Muscle of leg (tissue), 11 donors: Measurements from ENCODE around the gene EEF1A2. TPM values are rescaled to one million over a fixed set of nuclear protein-coding genes. Genes with fewer than 3 reads are reported as not detected.
"Not testable (repeated sequence)": the region's sequence is repeated elsewhere in the genome, so short reads cannot be mapped to it uniquely, and the experiment has no call there.

Experiments used
- DNase-seq: peaks from one replicate; pipeline ENCODE4 v3.0.0; 2013
- H3K27ac ChIP-seq: one replicate; pipeline ENCODE4 v1.5.1; 2013; ENCODE audit warnings: mild to moderate bottlenecking, low read length, control low read depth
- H3K27me3 ChIP-seq: one replicate; pipeline ENCODE4 v1.6.1; 2013; ENCODE audit warnings: low read length; ENCODE audit not compliant: control insufficient read depth, insufficient read depth
- H3K36me3 ChIP-seq: one replicate; pipeline ENCODE4 v1.6.1; 2013; ENCODE audit warnings: low read length; ENCODE audit not compliant: control insufficient read depth, insufficient read depth
- H3K4me1 ChIP-seq: one replicate; pipeline ENCODE4 v1.6.1; 2013; ENCODE audit warnings: low read length; ENCODE audit not compliant: control insufficient read depth, insufficient read depth
- H3K4me3 ChIP-seq: one replicate; pipeline ENCODE4 v1.5.1; 2013; ENCODE audit warnings: low read length, control low read depth
- H3K9me3 ChIP-seq: replicated peaks from 2 replicates; pipeline ENCODE4 v1.6.1; 2013; ENCODE audit warnings: low read depth, low read length; ENCODE audit not compliant: control insufficient read depth
- WGBS: methylation state at CpG from one replicate; pipeline ENCODE4 v1.1.5; 2013; ENCODE audit warnings: missing lambda C conversion rate; ENCODE audit not compliant: insufficient coverage; 5-methylcytosine and 5-hydroxymethylcytosine counted together
- polyA plus RNA-seq, 8 donors: library from polyadenylated mRNA; unstranded; fragments of 120-200 nt; gene quantifications; one replicate each; pipeline versions ENCODE4 v1.2.1 to v1.2.3, GENCODE V29; 2013; ENCODE audit warnings: inconsistent platforms in 1 of 8, low replicate concordance in 1 of 8; ENCODE audit not compliant: insufficient read length in 8 of 8, insufficient read depth in 1 of 8
- total RNA-seq: library from RNA; stranded (reverse); fragments of 120-200 nt; gene quantifications from one replicate; pipeline ENCODE4 v1.2.4, GENCODE V29; 2013

The EEF1A2 gene
- total and polyA plus RNA-seq, 9 donors, result 330 to 890 (median 707) TPM

DNA sequence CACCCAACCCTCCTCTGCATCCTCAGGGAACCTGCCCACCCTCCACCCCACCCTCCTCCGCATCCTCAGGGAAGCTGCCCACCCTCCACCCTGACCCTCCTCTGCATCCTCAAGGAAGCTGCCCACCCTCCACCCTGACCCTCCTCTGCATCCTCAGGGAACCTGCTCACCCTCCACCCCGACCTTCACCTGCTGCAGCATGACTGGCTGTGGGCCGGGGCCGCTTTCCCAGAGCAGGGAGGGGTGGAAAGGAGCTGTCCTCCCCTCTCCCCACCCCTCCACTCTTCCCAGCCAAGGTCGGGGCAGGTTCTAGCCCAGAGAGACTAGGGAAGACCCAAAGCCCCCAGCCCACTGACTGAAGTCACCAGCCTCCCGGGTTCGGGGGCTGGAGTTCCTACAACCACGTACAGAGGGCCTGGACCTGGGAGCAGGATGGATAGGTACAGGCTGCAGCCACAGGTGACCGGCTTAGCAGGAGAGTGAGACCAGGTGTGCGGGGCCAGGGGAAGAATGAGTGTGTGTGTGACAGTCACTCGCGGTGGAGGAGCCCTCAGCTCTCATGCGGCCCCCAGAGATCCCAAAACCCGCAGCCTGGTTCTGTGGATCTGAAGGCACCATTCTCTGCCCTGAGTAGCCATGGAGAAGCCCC lies 11.6 kb downstream of the EEF1A2 start:
- H3K4me1 ChIP-seq, result peaks cover 21% of the 10 kb centered on the region
- H3K36me3 ChIP-seq, result peaks cover under 1% of the 10 kb centered on the region
- DNase-seq, result no peak
- H3K27me3 ChIP-seq, result peaks cover 42% of the 10 kb centered on the region
- no peak overlapping the region for H3K27ac ChIP-seq
- 62% methylated on average over 7 of the region's 14 CpGs for WGBS
- no peak overlapping the region for H3K4me3 ChIP-seq
- H3K9me3 ChIP-seq, result no peaks in the 10 kb centered on the region

- Histone ChIP-seq H3K36me3 (no peaks in the 10 kb centered on the region), H3K27me3 (peaks cover 51% of the 10 kb centered on the region), H3K4me1 (peaks cover 26% of the 10 kb centered on the region), H3K27ac (no peak overlapping the region), H3K4me3 (no peak overlapping the region), H3K9me3 (no peaks in the 10 kb centered on the region)
- DNase-seq, result no peak
- 87% methylated on average over 15 of the region's 17 CpGs for WGBS
Observed at GRCh38 chr20:63486300-63486855, 12.5 kb downstream of the EEF1A2 start.

DNA sequence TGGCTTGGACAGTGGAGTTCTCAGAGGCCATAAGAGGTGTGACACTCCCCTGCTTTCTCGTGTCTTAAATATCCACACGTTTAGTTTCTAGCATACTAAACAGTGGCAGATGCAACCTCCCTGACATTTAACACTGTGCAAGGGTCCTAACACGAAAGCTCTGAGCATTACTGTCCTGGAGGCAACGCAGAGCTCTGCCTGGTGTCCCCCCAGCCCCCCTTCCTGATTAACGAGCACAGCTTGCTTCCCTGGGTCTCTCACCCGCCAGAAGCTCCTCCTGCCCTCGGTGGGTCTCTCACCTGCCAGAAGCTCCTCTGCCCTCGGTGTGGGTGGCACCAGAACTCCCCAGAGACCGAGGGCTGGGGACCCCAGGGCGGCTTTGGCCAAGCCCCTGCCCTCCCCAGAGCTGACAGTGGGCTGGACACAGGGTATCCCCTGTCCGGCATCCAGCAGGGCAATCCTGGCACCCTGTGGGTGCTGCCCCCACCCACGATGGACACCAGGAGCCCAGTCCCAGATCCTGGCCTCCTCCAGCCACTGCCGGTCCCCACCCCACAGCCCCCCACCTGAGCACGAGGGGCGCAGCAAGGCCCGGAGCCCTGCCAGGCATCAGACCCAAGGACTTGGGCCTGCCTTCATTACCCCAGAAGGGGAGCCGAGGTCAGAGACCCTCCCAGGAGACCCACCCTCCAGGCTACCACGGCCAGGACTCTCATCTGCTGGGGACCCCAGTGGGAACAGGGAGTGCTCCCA lies 14.1 kb downstream of the EEF1A2 start:
- Histone ChIP-seq H3K27ac (no peak overlapping the region), H3K9me3 (no peaks in the 10 kb centered on the region), H3K4me1 (peaks cover 26% of the 10 kb centered on the region), H3K36me3 (no peaks in the 10 kb centered on the region), H3K27me3 (peaks cover 52% of the 10 kb centered on the region), H3K4me3 (no peak overlapping the region)
- WGBS, result 37% methylated on average over 12 of the region's 18 CpGs
- no peak for DNase-seq

DNA sequence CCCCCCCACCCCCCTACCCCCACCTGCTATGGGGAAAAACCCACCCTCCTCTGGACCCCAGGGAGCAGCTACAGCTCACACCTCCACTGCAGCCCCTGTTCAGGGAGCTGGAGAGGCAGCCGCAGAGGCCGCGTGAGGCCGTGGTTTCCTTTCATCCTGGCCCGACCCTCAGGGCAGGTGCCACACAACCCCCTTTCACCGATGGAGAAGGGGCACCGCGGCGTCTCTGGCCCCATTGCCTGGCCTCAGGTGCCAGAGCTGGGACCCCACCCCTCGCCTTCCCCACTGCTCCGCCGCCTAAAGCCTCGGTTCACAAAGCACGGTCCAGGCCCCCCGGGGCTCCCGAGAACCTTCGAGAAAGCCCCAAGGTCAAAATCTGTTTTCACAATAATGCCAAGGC lies 14.6 kb downstream of the EEF1A2 start:
- no peak for DNase-seq
- H3K4me1 ChIP-seq, result peaks cover 26% of the 10 kb centered on the region
- H3K4me3 ChIP-seq, result no peak overlapping the region
- no peaks in the 10 kb centered on the region for H3K36me3 ChIP-seq
- no peaks in the 10 kb centered on the region for H3K9me3 ChIP-seq
- H3K27me3 ChIP-seq, result peaks cover 51% of the 10 kb centered on the region
- H3K27ac ChIP-seq, result no peak overlapping the region
- 37% methylated on average over 14 of the region's 17 CpGs for WGBS

GRCh38 chr20:63483834-63484233 lies 15.0 kb downstream of the EEF1A2 start:
- Histone ChIP-seq H3K4me1 (peaks cover 26% of the 10 kb centered on the region), H3K27ac (no peak overlapping the region), H3K9me3 (no peaks in the 10 kb centered on the region), H3K4me3 (no peak overlapping the region), H3K36me3 (no peaks in the 10 kb centered on the region), H3K27me3 (peaks cover 51% of the 10 kb centered on the region)
- WGBS, result 59% methylated on average over 9 of the region's 12 CpGs
- no peak for DNase-seq

DNA sequence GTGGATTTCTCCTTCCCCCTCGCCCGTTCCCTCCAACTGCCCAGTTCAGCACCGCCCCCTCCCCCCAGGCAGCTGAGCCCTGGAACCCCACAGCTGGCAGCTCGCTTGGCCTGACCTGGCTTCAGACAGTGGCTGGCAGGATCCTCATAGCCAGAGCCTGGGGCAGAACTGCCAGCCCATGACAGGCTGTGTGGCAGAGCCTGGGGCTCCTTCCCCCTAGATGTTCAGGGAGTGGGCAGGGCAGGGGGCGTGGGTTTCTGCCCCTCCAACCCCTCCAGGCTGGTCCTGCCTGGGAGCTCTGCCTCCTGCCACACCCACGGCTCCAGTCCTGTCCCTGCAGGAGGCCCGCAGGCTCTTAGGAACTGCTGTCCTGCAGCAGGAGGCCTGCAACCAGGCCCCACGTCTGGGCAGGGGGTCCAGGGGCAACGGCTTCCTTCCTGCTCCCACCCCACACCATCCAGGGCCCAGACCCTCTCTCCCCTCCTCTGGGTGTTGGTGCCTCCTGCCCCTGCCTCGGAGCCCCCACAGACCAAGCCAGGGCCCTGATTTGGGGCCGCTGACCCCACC lies 16.8 kb downstream of the EEF1A2 start:
- no peaks in the 10 kb centered on the region for H3K36me3 ChIP-seq
- H3K27me3 ChIP-seq, result peaks cover 56% of the 10 kb centered on the region
- H3K9me3 ChIP-seq, result no peaks in the 10 kb centered on the region
- no peak overlapping the region for H3K27ac ChIP-seq
- peaks cover 22% of the 10 kb centered on the region for H3K4me1 ChIP-seq
- WGBS, result 41% methylated on average over 11 of the region's 11 CpGs
- H3K4me3 ChIP-seq, result no peak overlapping the region
- no peak for DNase-seq

GRCh38 chr20:63481503-63481902 lies 17.4 kb downstream of the EEF1A2 start:
- no peaks in the 10 kb centered on the region for H3K36me3 ChIP-seq
- 62% methylated on average over 8 of the region's 12 CpGs for WGBS
- H3K4me1 ChIP-seq, result peaks cover 22% of the 10 kb centered on the region
- H3K4me3 ChIP-seq, result no peak overlapping the region
- DNase-seq, result no peak
- H3K9me3 ChIP-seq, result no peaks in the 10 kb centered on the region
- H3K27me3 ChIP-seq, result peaks cover 61% of the 10 kb centered on the region
- H3K27ac ChIP-seq, result no peak overlapping the region

- not testable (repeated sequence) for H3K9me3 ChIP-seq, H3K4me3 ChIP-seq, H3K36me3 ChIP-seq, DNase-seq, H3K27ac ChIP-seq
- WGBS, result 65% methylated on average over 6 of the region's 32 CpGs
- Histone ChIP-seq H3K4me1 (peaks cover 22% of the 10 kb centered on the region), H3K27me3 (peaks cover 75% of the 10 kb centered on the region)
Observed at GRCh38 chr20:63479695-63480419, 19.0 kb downstream of the EEF1A2 start.

GRCh38 chr20:63478346-63479302 lies 20.3 kb downstream of the EEF1A2 start:
- no peak overlapping the region for H3K27ac ChIP-seq
- no peak overlapping the region for H3K4me3 ChIP-seq
- peaks cover 18% of the 10 kb centered on the region for H3K4me1 ChIP-seq
- H3K27me3 ChIP-seq, result peaks cover 84% of the 10 kb centered on the region
- H3K36me3 ChIP-seq, result no peaks in the 10 kb centered on the region
- no peaks in the 10 kb centered on the region for H3K9me3 ChIP-seq
- DNase-seq, result no peak
- 82% methylated on average over 29 of the region's 34 CpGs for WGBS
